Duodenal mucosa (tissue), 2 donors: ENCODE results near the gene KTI12.
"Not testable (repeated sequence)": the region's sequence is repeated elsewhere in the genome, so short reads cannot be mapped to it uniquely, and the experiment has no call there.

Source experiments
- H3K27ac ChIP-seq: one replicate; pipeline ENCODE4 v1.7.0; 2013; ENCODE audit warnings: low read depth, low read length
- H3K27me3 ChIP-seq, 2 donors: one replicate each; pipeline ENCODE4 v1.7.0; 2013; ENCODE audit warnings: low read length in 2 of 2, control low read depth in 1 of 2; ENCODE audit not compliant: insufficient read depth in 2 of 2, control insufficient read depth in 1 of 2
- H3K36me3 ChIP-seq, 2 donors: one replicate each; pipeline ENCODE4 v1.7.0; 2013; ENCODE audit warnings: low read length in 2 of 2, control low read depth in 1 of 2; ENCODE audit not compliant: insufficient read depth in 2 of 2, control insufficient read depth in 1 of 2
- H3K4me1 ChIP-seq, 2 donors: one replicate each; pipeline ENCODE4 v1.7.0; 2013; ENCODE audit warnings: low read length in 2 of 2, control low read depth in 1 of 2; ENCODE audit not compliant: insufficient read depth in 2 of 2, control insufficient read depth in 1 of 2
- H3K4me3 ChIP-seq, 2 donors: one replicate each; pipeline ENCODE4 v1.7.0; 2013; ENCODE audit warnings: low read length in 2 of 2, low read depth in 1 of 2
- H3K9ac ChIP-seq, 2 donors: one replicate each; pipeline ENCODE4 v1.7.0; 2013; ENCODE audit warnings: low read length in 2 of 2, low read depth in 1 of 2
- H3K9me3 ChIP-seq, 2 donors: one replicate each; pipeline ENCODE4 v1.7.0; 2013; ENCODE audit warnings: low read length in 2 of 2, control low read depth in 1 of 2; ENCODE audit not compliant: control insufficient read depth in 1 of 2

KTI12 gene

DNA sequence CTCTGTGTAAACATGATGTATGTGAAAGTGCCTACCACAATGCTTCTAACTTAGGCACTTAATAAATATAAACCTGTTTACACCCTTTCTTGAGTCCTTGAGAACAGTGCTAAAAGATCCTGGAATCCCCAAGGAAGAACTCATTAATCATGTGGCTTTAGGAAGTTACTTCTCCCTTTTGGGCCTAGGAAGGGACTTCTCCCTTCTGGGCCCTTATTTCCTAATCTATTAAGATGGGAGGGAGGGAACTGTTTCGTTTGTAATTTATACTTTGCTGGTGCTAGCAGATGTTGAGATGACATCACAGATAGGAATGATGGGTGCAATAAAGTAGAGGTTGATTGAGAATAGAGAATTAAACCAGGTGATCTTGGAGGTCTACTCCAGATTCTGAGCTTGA, 23.6 kb upstream of the KTI12 start:
- peaks cover 9 to 18% of the 10 kb centered on the region in 2 donors for H3K36me3 ChIP-seq
- H3K4me1 ChIP-seq, result peaks cover 31 to 33% of the 10 kb centered on the region in 2 donors
- H3K9me3 ChIP-seq, result no peaks in the 10 kb centered on the region
- peak overlapping the region; percentile 94 to 99 for H3K4me3 ChIP-seq
- H3K27ac ChIP-seq, result no peak overlapping the region
- H3K9ac ChIP-seq, result peak overlapping the region; percentile 75 to 83
- no peaks in the 10 kb centered on the region for H3K27me3 ChIP-seq

DNA sequence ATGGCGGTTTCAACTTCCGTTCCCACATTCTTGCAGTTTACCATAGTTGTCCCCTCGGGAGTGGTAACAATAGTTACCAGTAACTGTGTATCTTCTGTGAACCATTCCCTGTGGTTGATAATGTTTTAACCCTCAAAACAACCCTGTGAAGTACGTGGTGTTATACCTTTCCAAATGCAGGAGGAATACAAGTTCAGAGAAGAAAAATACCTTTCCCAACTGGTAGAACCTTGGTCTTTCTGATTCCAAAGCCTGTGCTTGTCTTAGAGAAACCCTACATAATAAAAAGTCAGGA, 23.3 kb upstream of the KTI12 start:
- Histone ChIP-seq H3K27me3 (no peaks in the 10 kb centered on the region), H3K4me1 (peaks cover 31 to 33% of the 10 kb centered on the region in 2 donors), H3K36me3 (peaks cover 12 to 22% of the 10 kb centered on the region in 2 donors), H3K4me3 (peak overlapping the region; percentile 94 to 99), H3K27ac (peak overlapping the region; percentile 86), H3K9me3 (no peaks in the 10 kb centered on the region), H3K9ac (peak overlapping the region; percentile 75 to 83)

DNA sequence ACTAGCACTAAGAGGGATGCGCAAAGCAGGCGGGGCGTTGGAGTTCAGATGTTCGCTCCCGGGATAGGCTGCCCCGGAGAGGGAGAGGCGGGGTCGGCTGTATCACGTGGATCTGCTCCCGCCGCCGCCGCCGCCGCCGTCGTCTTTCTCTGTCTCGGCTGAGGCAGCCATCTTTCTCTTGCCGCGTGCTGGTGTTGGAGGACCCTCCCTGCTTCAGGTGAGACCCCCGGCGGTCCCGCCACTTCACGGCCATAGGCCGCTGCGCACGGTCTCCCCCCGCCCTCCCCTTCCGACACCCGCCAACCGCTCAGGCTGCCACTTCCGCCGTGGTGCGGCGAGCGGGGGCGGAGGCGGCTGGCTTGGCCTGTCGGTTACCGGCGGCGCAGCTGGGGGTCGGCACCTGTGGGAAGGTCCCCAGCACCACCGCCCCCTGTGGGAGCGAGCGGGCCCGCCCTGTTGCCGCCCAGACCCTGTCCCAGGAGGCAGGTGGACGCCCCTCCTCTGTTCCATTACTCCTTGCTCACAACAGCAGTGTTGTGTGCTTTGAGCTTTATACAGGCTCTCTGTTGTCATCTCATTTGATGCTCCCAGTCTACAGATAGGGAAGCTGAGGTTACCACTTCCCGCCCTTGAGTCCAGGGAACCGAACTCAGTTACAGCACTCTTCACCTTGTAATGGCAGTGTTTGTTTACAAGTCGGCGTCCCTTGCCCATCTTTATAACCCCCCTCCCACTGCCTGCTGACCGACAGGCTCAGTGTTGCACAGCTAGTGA, 22.7 kb upstream of the KTI12 start, which contains the start of gene BTF3L4:
Gene BTF3L4, plus strand, starts transcription at position 133 of the 774 bp plus-strand sequence. CDS start 3,553 bp downstream, outside the sequence.
- Histone ChIP-seq H3K27ac (peak within 1 kb of the TSS; percentile 86), H3K4me1 (peaks cover 31 to 33% of the 10 kb centered on the region in 2 donors), H3K9ac (peak within 1 kb of the TSS; percentile 85 to 88), H3K4me3 (peak within 1 kb of the TSS; percentile 94 to 99), H3K9me3 (no peaks in the 10 kb centered on the region), H3K36me3 (peaks cover 12 to 21% of the 10 kb centered on the region in 2 donors), H3K27me3 (no peaks in the 10 kb centered on the region)

DNA sequence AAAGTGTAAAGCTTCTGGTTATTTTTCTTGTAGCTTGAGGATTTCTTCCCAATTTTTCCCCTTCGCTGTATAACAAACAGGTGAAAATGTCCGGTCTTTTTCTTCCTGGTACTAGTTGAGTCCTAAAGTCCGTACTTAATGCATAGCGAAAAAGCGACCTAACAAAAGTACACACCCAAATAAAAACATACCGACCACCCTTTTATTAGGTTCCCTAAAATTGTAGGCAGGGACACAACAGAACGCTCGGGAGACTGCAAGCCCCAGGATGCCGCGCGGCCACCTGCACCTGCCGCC, 22.2 kb upstream of the KTI12 start:
- H3K9ac ChIP-seq, result peak overlapping the region; percentile 85 to 88
- H3K4me3 ChIP-seq, result peak overlapping the region; percentile 94 to 99
- peak overlapping the region; percentile 86 for H3K27ac ChIP-seq
- no peaks in the 10 kb centered on the region for H3K9me3 ChIP-seq
- H3K36me3 ChIP-seq, result peaks cover 9 to 15% of the 10 kb centered on the region in 2 donors
- peaks cover 31 to 33% of the 10 kb centered on the region in 2 donors for H3K4me1 ChIP-seq
- H3K27me3 ChIP-seq, result no peaks in the 10 kb centered on the region

DNA sequence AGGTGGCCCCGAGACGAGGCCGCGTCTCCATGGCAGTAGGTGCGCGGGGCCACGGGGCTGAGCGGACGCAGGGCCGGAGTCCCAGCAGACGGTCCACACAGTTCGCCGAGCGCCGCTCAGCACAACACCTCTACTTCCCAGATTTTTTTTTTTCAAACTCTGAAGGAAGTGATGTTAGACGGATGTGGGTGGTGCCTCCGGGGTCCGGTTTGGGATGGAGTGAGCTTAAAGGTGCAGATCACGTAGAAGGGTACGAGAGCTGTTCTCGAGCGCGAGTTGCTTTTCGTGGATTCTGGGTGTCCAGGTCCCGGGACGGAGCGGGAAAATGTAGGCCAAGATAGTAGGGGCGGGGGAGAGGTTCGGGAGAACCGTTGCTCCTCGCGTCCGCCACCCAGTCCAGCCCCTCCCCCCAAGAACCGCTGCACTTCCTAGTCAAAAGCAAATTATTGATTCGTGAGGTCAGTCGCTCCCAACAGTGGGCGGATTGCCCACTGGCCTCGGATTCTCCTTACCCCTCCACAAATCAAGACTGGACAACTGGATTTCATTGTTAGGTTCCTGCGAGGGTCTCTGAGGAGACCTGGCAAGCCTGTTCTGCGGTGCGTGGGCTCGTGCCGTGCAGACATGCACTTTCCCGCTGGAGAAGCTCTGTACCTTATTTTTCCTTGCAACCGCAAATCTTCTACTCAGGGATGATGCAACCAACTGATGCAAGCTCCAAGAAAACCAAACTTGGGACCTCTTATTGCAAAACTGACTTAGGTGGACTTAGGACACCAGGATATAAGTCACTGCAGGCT, 21.7 kb upstream of the KTI12 start, which contains the start of gene TXNDC12:
Gene TXNDC12, minus strand, starts transcription at position 126 of the 800 bp plus-strand sequence. Its CDS starts 95 bp downstream, at position 31.
- no peaks in the 10 kb centered on the region for H3K9me3 ChIP-seq

DNA sequence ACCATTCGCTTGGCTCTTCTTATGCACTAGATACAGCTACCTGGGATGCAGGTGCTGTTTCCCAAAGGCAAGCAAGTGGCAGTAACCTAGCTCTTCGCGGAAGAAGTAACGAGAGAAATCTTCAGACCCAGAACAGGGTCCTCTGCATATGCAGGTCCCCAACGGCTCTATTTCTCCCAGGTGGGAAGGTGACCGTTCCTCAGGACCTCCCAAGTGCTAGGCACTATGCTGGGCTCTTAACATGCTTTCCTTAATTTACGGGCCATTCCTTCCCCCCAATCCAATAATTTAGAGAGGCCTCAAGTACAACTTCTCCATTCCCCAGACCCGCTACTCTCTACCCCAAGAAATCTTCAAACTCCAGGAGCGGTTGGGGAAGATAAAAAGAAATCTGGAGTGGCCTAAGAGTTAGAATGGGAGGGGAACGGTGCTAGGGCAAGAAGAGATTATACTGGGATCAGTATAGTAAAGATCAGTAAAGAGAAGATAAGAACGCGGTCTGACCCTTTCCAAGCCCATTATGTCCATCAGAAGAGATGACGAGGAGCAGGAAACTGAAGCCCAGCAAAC, 21.0 kb upstream of the KTI12 start:
- H3K9me3 ChIP-seq, result no peaks in the 10 kb centered on the region
- peak overlapping the region; percentile 83 for H3K27ac ChIP-seq
- H3K4me1 ChIP-seq, result peaks cover 31 to 33% of the 10 kb centered on the region in 2 donors
- H3K9ac ChIP-seq, result peak overlapping the region; percentile 85 to 88
- peaks cover 4 to 5% of the 10 kb centered on the region in 2 donors for H3K36me3 ChIP-seq
- H3K4me3 ChIP-seq, result peak overlapping the region; percentile 94 to 99
- no peaks in the 10 kb centered on the region for H3K27me3 ChIP-seq

More for the DNA sequence above, 21.7 kb upstream of the KTI12 start, which contains the start of gene TXNDC12:
- Histone ChIP-seq H3K27me3 (no peaks in the 10 kb centered on the region), H3K9ac (peak within 1 kb of the TSS; percentile 85 to 88), H3K4me3 (peak within 1 kb of the TSS; percentile 94 to 99), H3K36me3 (peaks cover 5 to 10% of the 10 kb centered on the region in 2 donors), H3K4me1 (peaks cover 31 to 33% of the 10 kb centered on the region in 2 donors), H3K27ac (peak within 1 kb of the TSS; percentile 86)

DNA sequence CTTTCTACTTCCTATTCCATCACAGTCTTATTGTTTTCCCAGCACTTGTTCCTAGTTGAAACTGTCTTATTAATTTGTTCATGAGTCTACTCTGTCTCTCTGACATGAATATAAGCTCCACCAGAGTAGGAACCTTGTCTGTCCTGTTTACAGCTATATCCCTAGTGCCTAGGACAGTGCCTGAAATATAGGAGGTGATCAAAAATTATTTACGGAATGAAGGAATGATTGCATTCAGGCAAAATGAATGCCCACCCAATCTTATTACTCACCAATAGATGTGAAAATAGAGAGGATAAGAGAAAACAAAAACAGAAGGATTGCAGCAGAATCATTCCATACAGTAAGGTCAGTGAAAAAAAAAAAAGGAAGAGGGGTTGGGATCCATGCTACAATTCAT, 20.3 kb upstream of the KTI12 start:
- Histone ChIP-seq H3K27me3 (no peaks in the 10 kb centered on the region), H3K9me3 (no peaks in the 10 kb centered on the region), H3K27ac (no peak overlapping the region), H3K9ac (peak overlapping the region; percentile 85 to 88), H3K4me1 (peaks cover 26 to 29% of the 10 kb centered on the region in 2 donors), H3K4me3 (peak overlapping the region; percentile 94 to 99), H3K36me3 (peaks cover 4 to 5% of the 10 kb centered on the region in 2 donors)

DNA sequence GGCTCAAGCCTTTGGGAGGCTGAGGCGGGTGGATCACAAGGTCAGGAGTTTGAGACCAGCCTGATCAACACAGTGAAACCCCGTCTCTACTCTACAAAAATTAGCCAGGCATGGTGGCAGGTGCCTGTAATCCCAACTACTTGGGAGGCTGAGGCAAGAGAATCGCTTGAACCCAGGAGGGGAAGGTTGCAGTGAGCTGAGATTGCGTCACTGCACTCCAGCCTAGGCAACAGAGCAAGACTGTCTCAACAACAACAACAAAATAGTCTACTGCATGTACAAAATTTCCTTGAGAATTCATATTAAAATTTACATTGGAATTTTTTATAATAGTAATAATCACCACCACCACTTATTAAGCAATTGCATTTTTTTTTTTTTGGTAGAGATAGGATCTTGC, 15.7 kb upstream of the KTI12 start:
- H3K9me3 ChIP-seq, H3K27ac ChIP-seq, H3K4me1 ChIP-seq, H3K27me3 ChIP-seq, H3K36me3 ChIP-seq, H3K4me3 ChIP-seq, H3K9ac ChIP-seq: not testable (repeated sequence)

DNA sequence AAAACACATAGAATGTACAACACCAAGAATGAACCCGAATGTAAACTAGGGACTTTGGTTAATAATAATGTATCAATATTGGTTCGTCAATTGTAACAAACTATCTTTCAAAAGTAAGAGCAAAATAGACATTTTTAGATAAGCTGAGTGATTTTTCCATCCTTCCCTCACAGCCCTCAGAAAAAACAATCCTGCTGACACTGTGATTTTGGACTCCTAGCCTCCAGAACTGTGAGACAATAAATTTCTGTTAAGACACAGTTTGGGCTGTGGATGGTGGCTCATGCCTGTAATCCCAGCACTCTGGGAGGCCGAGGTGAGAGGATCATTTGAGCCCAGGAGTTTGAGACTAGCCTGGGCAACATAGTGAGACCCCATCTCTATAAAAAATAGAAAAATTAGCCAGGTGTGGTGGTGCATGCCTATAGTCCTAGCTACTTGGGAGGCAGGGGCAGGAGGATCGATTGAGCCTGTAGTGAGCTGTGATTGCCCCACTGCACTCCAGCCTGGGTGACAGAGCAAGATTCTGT, 12.1 kb upstream of the KTI12 start:
- not testable (repeated sequence) for H3K36me3 ChIP-seq, H3K27ac ChIP-seq, H3K9me3 ChIP-seq, H3K4me3 ChIP-seq, H3K4me1 ChIP-seq, H3K9ac ChIP-seq, H3K27me3 ChIP-seq

DNA sequence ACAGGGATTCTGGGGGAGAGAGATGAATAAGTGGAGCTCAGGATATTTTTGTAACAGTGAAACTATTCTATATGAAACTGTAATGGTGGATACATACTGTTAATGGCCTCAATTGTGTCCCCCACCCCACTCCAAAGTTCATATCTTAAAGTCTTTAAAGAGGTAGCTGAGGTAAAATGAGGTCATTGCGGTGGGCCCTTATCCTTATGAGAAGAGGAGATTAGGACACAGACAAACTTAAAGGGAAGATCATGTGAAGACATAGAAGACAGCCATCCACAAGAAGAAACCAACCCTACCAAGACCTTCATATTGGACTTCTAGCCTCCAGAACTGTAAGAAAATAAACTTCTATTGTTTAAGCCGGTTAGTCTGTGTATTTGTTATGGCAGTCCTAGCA, 11.6 kb upstream of the KTI12 start:
- no peaks in the 10 kb centered on the region for H3K4me1 ChIP-seq
- no peak overlapping the region for H3K9ac ChIP-seq
- H3K9me3 ChIP-seq, result no peaks in the 10 kb centered on the region
- H3K36me3 ChIP-seq, result peaks cover 0 to 9% of the 10 kb centered on the region in 2 donors
- no peaks in the 10 kb centered on the region for H3K27me3 ChIP-seq
- no peak overlapping the region for H3K4me3 ChIP-seq
- no peak overlapping the region for H3K27ac ChIP-seq
